ENCODE measurements around the gene ANKLE2.
A peak's percentile ranks its signal among the peaks of the same experiment; 100 is the strongest.
"Not testable (repeated sequence)": the region's sequence is repeated elsewhere in the genome, so short reads cannot be mapped to it uniquely, and the experiment has no call there.

Gene ANKLE2

DNA sequence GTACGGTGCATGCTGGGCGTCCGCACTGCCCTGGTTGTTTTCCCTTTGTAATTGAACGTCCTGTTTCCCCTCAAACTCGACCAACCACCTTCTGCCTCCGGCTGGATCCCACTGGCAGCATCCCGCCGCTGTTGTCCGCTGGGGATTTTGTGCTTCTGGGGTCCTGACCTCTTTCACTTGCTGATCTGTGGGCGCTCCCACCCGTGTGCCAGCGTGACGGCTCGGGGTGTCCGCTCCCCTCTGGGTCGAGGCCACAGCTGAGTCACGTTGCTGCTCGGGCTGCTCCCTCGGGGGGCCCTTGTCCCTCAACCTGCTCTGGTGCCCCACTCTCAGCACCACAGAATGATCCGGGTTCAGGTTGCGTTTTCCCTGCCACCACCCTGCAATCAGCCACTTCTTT is 43.0 kb downstream of the ANKLE2 start:
- no peak for DNase-seq

DNA sequence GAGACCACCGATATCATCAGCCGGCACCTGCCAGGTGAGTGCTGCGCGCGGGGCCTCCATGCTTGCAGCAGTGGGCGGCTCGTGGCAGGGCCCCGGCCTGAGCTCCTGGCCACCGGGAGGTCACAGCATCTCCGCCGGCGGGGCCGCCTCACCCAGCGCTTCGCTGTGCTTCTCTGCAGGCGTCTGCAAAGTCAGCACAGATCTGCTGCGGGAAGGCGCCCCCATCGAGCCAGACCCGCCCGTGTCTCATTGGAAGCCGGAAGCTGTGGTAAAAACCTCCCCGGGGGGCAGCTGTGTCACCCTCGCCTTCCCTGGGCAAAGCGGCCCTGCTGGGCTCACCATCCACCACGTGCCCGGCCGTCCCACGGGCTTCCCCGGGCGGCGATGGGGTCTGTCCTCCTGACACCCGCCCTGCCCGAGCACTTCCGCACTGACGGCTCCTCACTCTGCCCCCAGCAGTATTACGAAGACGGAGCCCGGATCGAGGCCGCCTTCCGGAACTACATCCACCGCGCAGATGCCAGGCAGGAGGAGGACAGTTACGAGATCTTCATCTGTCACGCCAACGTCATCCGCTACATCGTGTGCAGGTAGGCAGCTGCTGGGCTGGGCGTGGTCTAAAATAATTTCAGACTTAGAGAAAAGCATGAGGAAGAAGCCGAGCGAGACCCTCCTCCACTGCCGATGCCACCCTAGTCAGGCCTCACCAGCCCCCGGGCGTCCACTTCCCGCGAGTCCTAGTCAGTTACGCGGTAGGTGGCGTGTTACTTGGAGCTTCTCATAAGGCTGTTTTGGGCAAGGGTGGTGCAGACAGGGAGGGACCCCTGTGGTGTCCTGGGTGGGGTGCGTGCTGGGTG is 43.9 kb downstream of the ANKLE2 start:
- DNase-seq = no peak

DNA sequence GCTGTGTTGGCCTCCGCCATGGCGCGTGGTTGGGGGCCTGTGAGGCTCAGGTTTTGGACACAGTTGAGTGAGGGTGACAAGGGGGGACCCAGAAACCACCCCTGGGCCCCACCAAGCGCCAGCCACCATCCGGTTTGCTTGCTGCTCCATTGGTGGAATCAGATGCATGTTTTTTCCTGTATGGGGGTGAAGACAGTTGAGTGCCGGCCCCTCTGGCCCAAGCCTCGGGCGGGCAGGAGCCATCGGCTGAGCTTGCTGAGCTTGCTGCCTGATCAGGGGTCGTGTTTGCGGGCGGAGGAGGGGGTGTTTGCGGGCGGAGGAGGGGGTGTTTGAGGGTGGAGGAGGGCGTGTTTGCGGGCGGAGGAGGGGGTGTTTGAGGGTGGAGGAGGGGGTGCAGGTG is 44.6 kb downstream of the ANKLE2 start:
- no peak for DNase-seq

DNA sequence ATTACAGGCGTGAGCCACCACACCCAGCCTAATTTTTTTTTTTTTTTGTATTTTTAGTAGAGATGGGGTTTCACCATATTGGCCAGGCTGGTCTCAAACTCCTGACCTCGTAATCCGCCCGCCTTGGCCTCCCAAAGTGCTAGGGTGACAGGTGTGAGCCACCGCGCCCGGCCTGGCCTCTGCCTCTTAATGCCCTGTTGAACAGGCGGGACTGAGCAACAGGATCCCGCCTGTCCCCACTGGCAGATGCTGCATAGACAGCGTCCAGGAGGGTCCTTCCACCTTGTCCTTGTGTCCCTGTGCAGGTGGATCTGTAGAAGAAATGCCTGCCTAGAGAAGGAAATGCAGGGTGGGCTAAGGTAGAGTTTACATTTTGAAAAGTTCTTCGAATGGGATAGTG is 45.3 kb downstream of the ANKLE2 start:
- DNase-seq = no peak

DNA sequence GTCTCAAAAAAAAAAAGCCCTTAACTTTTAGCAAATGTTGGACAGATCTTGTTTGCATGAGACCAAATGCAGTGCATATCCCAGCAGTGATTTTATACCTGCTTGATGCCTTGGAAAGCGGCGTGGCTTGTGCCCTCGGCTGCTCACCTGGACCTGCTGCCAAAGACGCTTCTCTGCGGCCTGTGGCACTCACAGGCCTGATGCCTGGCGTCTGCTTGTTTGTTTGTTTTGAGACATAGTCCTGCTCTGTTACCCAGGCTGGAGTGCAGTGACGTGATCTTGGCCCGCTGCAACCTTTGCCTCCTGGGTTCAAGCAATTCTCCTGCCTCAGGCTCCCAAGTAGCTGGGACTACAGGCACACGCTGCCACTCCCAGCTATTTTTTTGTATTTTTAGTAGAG is 45.8 kb downstream of the ANKLE2 start:
- no peak for DNase-seq

DNA sequence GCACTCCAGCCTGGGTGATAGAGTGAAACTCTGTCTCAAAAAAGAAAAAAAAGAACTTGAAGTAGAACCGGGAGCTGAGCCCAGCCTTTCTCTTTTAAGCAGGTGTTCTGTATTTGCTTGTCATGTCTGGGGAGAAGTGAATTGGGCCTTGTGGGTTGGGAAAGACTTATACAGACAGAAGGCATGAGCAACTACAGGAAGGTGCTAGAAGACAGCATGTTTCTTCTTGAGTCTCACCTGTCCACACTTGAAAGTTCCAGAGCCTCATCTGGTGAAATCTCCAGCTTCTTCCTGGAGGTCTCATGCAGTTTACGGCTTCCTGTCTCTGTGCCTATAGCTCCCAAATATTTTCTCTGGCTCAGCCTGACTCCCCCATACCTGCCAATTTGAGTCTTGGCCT is 48.5 kb downstream of the ANKLE2 start:
- no peak for DNase-seq

DNA sequence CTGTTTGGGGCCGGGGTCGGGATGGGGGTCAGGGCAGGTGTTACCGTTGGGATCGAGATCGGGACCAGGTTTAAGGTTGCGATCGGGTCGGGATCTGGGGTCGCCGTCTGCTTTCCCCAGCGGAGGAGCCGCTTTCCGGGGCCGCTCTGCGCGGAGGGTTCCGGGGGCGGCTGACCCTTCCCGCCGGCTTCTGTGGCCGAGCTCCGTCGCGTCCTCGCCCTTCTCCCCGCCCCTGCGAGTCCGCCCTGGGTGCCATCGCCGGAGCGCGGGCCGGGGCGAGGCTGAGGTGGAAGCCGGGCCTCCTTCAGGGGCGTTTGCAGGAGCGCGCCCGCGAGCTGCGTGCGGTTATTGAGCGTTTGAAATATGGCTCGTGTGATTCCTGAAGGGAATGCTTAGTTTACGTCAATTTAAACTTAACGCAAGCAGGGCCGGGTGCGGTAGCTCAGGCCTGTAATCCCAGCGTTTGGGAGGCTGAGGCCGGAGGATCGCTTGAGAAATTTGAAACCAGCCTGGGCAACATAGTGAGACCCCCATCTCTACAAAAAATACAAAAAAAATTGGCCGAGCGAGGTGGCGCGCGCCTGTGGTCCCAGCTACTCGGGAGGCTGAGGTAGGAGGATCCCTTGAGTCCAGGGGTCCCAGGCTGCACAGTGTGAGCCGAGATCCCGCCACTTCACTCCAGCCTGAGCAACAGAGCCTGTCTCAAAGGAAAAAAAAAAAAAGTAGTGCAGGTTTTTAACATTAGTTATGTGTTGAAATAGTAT is 50.4 kb downstream of the ANKLE2 start:
- peak; percentile 10 for DNase-seq

DNA sequence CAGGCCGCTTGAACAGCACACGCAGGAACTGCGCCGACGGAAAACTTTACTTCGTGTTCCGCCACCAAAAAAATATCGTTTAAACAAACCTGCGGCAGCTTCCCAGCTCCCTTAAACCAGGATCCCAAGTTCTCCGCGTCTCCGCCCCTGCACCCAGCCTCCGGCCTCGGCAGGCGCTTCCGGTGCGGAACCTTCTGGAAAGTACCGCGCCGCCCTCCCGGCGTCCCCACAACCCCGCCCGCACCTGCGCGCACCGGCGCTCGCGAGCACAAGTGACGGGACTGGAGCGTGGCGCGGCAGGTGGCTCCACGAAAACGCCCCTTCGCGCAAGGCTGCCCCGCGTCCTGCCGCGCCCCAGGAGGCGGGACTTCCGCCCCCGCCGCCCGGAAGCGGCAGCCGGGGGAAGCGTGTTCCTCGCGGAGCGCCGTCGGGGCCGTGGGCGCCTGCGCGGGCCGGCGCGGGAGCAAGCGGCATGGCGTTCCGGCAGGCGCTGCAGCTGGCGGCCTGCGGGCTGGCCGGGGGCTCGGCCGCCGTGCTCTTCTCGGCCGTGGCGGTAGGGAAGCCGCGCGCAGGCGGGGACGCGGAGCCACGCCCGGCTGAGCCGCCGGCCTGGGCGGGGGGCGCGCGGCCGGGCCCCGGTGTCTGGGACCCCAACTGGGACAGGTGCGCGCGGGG is 51.1 kb downstream of the ANKLE2 start, which contains the start of gene PGAM5:
TSS of gene PGAM5 (plus strand) at position 438 of the 675 bp plus-strand sequence. CDS start at position 473, 35 bp downstream.
- DNase-seq = peak; percentile 92

DNA sequence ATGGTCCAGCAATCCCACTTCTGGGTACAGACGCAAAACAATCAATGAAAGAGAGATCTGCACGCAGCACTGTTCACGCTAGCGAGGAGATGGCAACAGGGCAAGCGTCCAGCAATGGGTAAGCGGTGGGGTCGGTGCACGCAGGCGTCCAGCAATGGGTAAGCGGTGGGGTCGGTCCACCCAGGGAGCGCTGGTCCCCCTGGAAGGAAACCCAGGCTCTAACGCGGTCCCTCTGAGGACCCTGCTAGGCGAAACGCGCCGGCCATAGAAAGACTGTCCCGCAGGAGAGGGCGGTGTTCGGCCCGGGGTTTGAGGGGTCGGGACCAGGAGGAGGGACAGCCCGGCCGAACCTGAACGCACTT is 51.6 kb downstream of the ANKLE2 start:
- DNase-seq = no peak

DNA sequence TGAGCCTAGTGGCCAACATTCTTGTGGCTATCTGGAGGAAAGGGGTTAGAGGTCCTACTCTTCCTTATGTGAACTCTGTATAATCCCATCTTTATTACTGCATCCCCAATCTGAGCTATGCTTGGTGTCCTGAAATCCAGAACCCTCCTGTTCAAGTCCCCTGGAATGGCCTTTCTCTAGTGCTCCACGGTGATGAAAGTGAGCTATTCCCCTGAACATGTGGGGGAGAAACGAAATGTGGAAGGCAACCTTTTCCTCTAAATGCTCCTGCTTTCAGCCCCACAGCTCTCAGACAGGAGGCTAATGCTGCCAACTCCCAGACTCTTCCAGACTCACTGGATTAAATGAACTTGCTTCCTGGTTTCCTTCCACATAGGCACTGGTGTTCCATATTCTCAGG is 53.5 kb downstream of the ANKLE2 start:
- no peak for DNase-seq

DNA sequence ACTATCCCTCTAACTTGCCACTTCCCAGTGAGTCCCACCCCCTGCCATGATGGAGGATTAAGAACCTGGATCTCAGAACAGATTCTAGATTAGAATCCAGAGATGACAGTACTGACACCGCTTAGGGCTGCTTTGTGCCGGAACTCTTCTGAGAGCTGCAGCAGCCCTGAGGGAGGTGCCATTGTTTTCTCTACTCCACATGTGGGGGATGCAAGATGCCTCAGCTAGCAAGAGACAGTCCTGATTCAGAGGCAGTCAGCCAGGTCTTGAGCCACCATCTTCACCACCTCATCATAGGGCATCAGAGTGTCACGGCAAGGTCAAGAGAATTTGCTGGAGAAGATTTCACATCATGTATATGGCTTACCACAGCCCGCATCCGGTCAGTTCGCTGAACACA is 54.4 kb downstream of the ANKLE2 start:
- DNase-seq = no peak

DNA sequence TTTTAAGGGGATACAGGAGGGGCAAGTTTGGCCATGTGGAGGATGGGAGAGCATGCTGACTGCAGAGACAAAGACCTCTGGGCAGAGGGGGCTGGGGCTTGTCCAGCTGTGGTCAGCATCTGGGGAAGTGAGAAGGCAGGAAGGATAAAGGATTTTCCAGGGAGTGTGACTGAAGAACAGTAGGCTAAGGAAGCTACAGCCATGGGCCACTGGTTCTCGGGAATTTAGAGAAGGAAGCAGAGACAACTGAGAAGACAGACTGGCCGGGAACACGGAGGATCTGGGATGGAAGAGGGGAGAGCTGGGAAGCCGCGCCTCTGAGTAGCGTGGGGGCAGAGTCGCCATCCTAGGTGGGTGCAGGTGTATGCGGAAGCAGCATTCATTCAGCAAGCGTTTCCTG is 58.0 kb downstream of the ANKLE2 start:
- DNase-seq = no peak

DNA sequence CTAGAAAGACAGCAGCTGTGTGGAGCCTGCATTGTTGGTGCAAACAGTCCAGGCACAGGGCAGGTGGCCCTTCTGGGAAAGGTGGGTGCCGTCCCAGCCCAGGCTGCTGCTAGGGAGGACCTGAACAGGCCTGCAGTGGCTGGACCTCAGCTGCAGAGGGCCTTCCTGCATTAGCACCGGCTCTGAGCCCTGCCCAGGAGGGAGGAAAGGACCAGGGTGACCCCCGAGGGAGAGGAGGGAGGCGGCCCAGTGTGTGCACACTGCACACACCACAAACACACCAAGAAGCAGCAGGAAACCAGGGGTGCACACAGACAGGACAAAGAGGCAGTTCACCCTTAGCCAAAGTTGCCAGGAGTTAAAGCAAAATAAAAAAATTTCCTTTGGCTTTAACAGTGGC is 59.0 kb downstream of the ANKLE2 start:
- no peak for DNase-seq

DNA sequence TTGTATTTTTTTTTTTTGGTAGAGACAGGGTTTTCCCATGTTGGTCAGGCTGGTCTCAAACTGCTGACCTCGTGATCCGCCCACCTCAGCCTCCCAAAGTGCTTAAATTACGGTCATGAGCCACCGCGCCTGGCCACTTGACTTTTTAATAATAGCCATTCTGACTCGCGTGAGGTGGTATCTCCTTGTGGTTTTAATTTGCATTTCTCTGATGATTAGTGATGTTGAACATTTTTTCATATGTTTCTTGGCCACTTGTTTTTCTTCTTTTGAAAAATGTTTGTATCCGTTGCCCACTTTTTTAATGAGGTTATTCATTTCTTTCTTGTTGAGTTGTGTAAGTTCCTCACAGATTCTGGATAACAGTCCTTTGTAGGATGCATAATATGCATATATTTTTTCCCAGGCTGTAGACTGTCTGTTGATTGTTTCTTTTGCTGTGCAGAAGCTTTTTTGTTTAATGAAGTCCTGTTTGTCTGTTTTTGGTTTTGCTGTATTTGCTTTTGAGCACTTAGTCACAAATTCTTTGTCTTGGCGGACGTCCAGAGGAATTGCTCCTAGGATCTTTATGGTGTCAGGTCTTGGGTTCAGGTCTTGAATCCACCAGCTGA is 61.3 kb downstream of the ANKLE2 start:
- no peak for DNase-seq

DNA sequence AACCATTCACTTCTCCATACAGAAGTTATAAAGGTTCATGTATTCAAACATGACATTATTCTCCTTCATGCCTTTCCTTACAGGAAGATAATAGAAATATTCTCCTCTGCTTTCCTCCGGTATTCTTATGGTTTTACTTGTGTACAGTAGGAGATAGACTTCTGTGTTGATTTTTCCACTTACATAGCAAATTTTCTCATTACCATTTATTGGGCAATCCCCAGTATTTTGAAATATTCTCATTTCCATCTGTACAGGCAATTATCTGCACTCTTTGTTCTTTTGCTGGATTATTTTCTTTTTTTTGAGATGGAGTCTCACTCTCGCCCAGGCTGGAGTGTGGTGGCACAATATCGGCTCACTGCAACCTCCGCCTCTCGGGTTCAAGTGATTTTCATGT is 63.3 kb downstream of the ANKLE2 start:
- no peak for DNase-seq

DNA sequence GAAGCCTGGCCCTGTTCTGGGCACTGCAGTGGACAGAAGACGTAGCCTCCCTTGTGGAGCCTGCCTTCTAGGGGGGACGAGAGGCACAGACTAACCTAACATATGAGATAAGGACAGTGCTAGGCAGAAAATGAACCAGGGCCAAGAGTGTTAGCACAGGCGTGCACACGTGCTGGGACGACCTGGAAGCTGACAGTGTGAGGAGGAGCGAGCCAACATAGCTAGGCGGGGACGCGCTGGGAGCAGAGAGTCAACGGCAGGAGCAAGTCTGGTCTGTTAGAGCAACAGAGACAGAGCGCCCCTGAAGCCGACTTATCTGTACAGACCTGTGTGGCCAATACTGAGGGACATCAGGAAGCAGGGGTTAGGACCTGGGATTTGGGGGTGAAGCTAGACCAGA is 66.2 kb downstream of the ANKLE2 start:
- no peak for DNase-seq

DNA sequence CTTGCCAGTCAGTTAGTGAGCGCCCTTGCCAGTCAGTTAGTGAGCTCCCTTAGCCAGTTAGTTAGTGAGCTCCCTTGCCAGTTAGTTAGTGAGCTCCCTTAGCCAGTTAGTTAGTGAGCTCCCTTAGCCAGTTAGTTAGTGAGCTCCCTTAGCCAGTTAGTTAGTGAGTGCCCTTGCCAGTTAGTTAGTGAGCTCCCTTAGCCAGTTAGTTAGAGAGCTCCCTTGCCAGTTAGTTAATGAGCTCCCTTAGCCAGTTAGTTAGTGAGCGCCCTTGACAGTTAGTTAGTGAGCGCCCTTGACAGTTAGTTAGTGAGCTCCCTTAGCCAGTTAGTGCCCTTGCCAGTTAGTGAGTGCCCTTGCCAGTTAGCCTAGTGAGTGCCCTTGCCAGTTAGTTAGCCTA is 66.7 kb downstream of the ANKLE2 start:
- not testable (repeated sequence) for DNase-seq

DNA sequence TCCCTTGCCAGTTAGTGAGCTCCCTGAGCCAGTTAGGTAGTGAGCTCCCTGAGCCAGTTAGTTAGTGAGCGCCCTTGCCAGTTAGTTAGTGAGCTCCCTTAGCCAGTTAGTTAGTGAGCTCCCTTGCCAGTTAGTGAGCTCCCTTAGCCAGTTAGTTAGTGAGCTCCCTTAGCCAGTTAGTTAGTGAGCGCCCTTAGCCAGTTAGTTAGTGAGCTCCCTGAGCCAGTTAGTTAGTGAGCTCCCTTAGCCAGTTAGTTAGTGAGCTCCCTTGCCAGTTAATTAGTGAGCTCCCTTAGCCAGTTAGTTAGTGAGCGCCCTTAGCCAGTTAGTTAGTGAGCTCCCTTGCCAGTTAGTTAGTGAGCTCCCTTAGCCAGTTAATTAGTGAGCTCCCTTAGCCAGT is 69.6 kb downstream of the ANKLE2 start:
- not testable (repeated sequence) for DNase-seq

DNA sequence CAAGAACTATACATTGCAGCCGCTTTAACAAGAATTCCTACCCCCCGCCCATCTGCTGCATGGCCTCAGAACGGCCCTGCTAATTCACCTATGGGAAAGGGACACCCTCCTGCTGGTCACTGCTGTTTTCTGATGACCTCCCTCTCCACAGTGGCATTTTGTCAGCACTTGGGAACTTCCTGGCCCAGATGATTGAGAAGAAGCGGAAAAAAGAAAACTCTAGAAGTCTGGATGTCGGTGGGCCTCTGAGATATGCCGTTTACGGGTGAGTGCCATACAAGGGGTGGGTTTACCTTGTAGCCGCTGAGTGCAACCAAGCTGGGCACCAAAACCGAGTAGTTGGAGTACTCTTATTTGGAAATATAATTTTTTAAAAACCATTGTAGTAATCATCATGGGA is 71.5 kb downstream of the ANKLE2 start:
- no peak for DNase-seq

DNA sequence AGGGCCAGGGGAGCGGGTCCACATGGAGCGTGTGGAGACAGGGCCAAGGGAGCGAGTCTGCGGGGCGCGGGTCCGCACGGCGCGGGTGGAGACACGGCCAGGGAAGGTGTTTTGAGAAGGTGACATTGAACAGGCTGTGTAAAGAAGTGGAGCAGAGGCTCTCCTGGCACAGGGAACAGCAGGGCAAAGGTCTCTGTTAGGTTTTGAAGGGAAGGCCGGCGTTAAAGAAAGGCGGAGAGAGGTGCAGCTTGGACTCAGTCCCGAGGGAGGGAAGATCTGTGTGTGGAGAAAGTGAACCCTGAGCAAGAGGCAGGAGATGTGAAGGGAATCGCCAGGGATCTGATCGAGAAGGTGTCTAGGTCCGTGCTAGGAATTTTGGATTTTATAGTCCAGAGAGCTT is 72.4 kb downstream of the ANKLE2 start:
- no peak for DNase-seq

DNA sequence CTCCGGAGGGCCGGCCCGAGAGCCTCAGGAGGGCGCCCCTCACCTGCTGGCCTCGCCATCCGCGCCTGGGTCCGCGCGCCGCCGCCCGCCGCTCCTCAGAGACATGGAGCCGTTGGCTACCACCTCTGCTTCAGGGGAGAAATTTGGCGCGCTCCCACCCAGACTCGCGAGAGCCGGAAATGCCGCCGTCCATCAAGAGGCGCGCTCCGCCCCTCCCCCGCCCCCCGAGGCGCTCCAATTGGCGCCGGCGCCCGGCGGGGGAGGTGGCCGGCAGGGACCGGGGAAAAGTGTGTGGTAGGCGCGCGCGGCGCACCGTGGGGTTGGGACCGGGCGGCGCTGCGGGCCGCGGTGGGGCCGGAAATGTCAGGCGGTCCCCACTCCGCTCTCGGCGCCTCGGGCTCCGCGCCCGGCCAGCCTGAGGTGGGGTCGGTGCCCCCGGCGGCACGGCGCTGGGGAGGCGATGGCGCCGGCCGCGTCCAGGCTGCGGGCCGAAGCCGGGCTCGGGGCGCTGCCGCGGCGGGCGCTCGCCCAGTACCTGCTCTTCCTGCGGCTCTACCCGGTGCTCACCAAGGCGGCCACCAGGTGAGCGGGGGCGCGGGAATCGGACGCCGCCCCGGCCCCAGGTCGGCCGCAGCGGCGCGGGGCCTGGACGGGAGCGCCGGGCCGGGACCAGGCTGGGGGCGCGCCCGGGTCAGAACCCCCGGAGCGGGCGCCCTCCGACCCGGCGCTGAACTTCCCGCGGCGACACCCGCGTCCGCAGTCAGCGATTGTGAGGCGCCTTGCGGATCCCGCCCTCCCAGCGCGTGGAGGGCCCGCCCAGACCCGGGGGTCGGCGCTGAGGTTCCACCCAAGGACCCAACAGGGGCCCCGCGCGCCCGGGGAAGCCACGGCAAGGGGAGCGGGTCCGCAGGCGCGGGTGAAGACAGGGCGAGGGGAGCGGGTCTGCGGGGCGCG is 74.1 kb downstream of the ANKLE2 start, which contains the start of the genes POLE and PXMP2:
TSS of gene POLE (minus strand) at position 132 of the 954 bp plus-strand sequence. CDS start at position 105, 27 bp downstream.
TSS of gene PXMP2 (plus strand) at position 377 of the 954 bp plus-strand sequence. CDS start at position 461, 84 bp downstream.
- DNase-seq = peak; percentile 96

DNA sequence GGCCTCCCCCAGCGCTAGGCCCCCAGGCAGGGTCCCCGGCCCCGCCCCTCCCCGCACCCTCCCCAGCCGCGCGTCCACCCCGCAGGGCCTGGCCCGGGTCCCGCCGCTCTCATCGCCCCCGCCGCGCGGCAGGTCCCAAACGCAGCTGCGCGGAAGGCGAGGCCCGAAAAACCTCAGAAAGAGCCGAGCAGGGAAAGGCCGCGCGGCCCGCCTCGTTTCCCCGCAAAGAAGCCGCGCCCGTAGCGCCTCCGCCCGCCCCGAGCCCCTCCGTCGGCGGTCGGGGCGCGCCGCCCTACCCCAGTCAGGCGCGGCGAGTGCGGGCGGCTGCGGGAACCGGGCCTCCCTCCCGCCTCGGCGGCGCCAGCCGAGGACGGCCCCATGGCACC is 74.8 kb downstream of the ANKLE2 start:
- peak; percentile 10 for DNase-seq
